Neural progenitor cell (in vitro differentiated cells): ENCODE measurements around the gene USP34. TPM values are rescaled to one million over a fixed set of nuclear protein-coding genes. Genes with fewer than 3 reads are reported as not detected.

Experiments
- DNase-seq: peaks from one replicate; pipeline ENCODE4 v3.0.0-alpha.2; 2016; ENCODE audit warnings: low spot score
- H2AFZ ChIP-seq: fragments of 200-600 bp; sonication (generic); replicated peaks from 2 replicates; pipeline ENCODE4 v1.6.1; 2016; ENCODE audit warnings: antibody characterized with exemption
- H3F3A ChIP-seq: fragments of 200-600 bp; sonication (generic); 2 replicates; pipeline ENCODE4 v1.6.1; 2016; ENCODE audit warnings: antibody characterized with exemption, low read depth
- H3K27ac ChIP-seq: fragments of 200-600 bp; sonication (generic); 2 replicates; pipeline ENCODE4 v1.5.1; 2016; ENCODE audit warnings: mild to moderate bottlenecking
- H3K27me3 ChIP-seq: fragments of 200-600 bp; sonication (generic); 2 replicates; pipeline ENCODE4 v1.6.1; 2016; ENCODE audit warnings: mild to moderate bottlenecking, moderate library complexity
- H3K36me3 ChIP-seq: fragments of 200-600 bp; sonication (generic); 2 replicates; pipeline ENCODE4 v1.5.1; 2016
- H3K4me1 ChIP-seq: fragments of 200-600 bp; sonication (generic); 2 replicates; pipeline ENCODE4 v1.6.1; 2016; ENCODE audit warnings: mixed run types
- H3K4me2 ChIP-seq: fragments of 200-600 bp; sonication (generic); 2 replicates; pipeline ENCODE4 v1.6.1; 2016
- H3K4me3 ChIP-seq: fragments of 200-600 bp; sonication (generic); 2 replicates; pipeline ENCODE4 v1.5.1; 2016
- H3K79me2 ChIP-seq: fragments of 200-600 bp; sonication (generic); 2 replicates; pipeline ENCODE4 v1.6.1; 2016; ENCODE audit warnings: low read depth
- H3K9ac ChIP-seq: fragments of 200-600 bp; sonication (generic); 2 replicates; pipeline ENCODE4 v1.6.1; 2016
- H3K9me3 ChIP-seq: fragments of 200-600 bp; sonication (generic); 2 replicates; pipeline ENCODE4 v1.5.1; 2016; ENCODE audit warnings: low read depth
- H4K20me1 ChIP-seq: fragments of 200-600 bp; sonication (generic); 2 replicates; pipeline ENCODE4 v1.6.1; 2016; ENCODE audit warnings: low read depth
- H3K27ac Mint-ChIP-seq: 3 replicates; pipeline ENCODE4 v1.8.0; 2021; ENCODE audit warnings: mixed read lengths
- H3K27me3 Mint-ChIP-seq: 2 replicates; pipeline ENCODE4 v1.8.0; 2022; ENCODE audit warnings: low read depth, mild to moderate bottlenecking, inconsistent platforms, moderate library complexity, mixed read lengths; ENCODE audit not compliant: insufficient read depth
- H3K36me3 Mint-ChIP-seq: 3 replicates; pipeline ENCODE4 v1.8.0; 2021; ENCODE audit warnings: mixed read lengths
- H3K4me1 Mint-ChIP-seq: 3 replicates; pipeline ENCODE4 v1.8.0; 2021; ENCODE audit warnings: mixed read lengths
- H3K4me3 Mint-ChIP-seq: 3 replicates; pipeline ENCODE4 v1.8.0; 2021; ENCODE audit warnings: mild to moderate bottlenecking, moderate library complexity, mixed read lengths
- H3K9me3 Mint-ChIP-seq: 3 replicates; pipeline ENCODE4 v1.8.0; 2020; ENCODE audit warnings: mixed read lengths
- EZH2 ChIP-seq: fragments of 200-600 bp; sonication (generic); IDR thresholded peaks from 2 replicates; pipeline ENCODE4 v1.6.1; 2017; ENCODE audit warnings: antibody characterized with exemption, mild to moderate bottlenecking, moderate library complexity
- EZH2phosphoT487 ChIP-seq: fragments of 200-600 bp; sonication (generic); IDR thresholded peaks from 2 replicates; pipeline ENCODE4 v1.6.1; 2017; ENCODE audit warnings: antibody characterized with exemption
- total RNA-seq: library from RNA; depleted of rRNA; stranded (reverse); fragments of >200 nt; gene quantifications from 2 replicates; pipeline ENCODE4 v1.2.3, GENCODE V29; 2015; ENCODE audit warnings: low replicate concordance
- TF ChIP-seq, protein P1 (sequence below): fragments of 200-600 bp; sonication (generic); IDR thresholded peaks from 2 replicates; pipeline ENCODE4 v1.5.1; 2017; ENCODE audit warnings: antibody characterized with exemption, mild to moderate bottlenecking

USP34 gene
- total RNA-seq, 1 donor from 2014 or later = 162 TPM

DNA sequence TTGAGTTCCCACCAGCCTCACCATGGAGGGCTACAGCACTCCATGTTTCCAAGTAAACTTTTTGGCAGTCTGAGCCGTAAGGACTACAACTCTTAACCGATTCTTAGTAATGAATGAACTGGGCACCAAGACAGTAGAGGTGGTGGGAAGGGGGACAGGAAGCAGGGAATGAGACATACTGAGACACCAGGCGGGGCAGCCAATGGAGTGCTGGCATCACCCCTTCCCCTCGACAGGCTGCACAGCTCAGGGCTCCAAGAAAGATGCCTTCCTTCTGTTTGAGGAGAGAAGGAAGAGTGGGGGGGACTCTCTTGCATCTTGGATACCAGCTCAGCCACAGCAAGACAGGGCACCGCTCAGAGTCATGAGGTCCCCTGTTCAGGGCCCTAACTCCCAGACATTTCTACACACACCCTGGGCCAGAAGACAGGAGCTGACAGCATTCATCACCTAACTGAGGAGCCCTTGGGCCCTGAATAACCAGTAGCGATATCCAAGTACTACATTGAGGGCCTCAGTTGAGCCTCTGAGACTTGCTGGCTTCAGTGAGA is 45.2 kb downstream of the USP34 start:
- Mint-ChIP-seq H3K4me1 (no peaks in the 10 kb centered on the region), H3K27ac (no peak overlapping the region), H3K4me3 (no peak overlapping the region), H3K9me3 (peaks cover 5% of the 10 kb centered on the region), H3K27me3 (peaks cover 4% of the 10 kb centered on the region), H3K36me3 (peaks cover 15% of the 10 kb centered on the region)
- TF ChIP-seq EZH2phosphoT487 = no peak
- TF ChIP-seq EZH2 = no peak
- TF ChIP-seq, protein P1, sequence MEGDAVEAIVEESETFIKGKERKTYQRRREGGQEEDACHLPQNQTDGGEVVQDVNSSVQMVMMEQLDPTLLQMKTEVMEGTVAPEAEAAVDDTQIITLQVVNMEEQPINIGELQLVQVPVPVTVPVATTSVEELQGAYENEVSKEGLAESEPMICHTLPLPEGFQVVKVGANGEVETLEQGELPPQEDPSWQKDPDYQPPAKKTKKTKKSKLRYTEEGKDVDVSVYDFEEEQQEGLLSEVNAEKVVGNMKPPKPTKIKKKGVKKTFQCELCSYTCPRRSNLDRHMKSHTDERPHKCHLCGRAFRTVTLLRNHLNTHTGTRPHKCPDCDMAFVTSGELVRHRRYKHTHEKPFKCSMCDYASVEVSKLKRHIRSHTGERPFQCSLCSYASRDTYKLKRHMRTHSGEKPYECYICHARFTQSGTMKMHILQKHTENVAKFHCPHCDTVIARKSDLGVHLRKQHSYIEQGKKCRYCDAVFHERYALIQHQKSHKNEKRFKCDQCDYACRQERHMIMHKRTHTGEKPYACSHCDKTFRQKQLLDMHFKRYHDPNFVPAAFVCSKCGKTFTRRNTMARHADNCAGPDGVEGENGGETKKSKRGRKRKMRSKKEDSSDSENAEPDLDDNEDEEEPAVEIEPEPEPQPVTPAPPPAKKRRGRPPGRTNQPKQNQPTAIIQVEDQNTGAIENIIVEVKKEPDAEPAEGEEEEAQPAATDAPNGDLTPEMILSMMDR = no peak
- Histone ChIP-seq H2AFZ (no peak overlapping the region), H3K27ac (no peak overlapping the region), H3K27me3 (no peaks in the 10 kb centered on the region), H3K4me3 (no peak overlapping the region), H3K4me2 (no peak overlapping the region), H3K9ac (no peak overlapping the region), H3K36me3 (no peaks in the 10 kb centered on the region), H4K20me1 (peaks cover 58% of the 10 kb centered on the region), H3K9me3 (no peaks in the 10 kb centered on the region), H3F3A (peaks cover 11% of the 10 kb centered on the region), H3K4me1 (no peaks in the 10 kb centered on the region), H3K79me2 (peaks cover 98% of the 10 kb centered on the region)
- no peak for DNase-seq

DNA sequence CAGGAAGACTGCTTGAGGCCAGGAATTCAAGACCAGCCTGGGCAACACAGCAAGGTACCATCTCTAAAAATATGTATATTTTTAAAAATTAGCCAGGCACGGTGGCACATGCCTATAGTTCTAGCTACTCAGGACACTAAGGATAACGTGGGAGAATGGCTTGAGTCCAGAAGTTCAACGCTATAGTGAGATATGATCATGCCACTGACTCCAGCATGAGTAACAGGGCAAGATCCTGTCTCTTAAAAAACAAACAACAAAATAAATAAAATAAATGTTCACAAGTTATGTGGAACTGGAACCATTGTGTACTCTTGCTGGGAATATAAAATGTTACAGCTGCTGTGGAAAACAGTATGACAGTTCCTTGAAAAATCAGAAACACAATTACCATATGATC is 47.2 kb downstream of the USP34 start:
- H3K27ac Mint-ChIP-seq = no peak overlapping the region
- no peak for DNase-seq
- H3K4me1 Mint-ChIP-seq = no peaks in the 10 kb centered on the region
- Histone ChIP-seq H3K79me2 (peaks cover 97% of the 10 kb centered on the region), H3K4me2 (no peak overlapping the region), H3K27ac (no peak overlapping the region), H3K9me3 (no peaks in the 10 kb centered on the region), H3K4me3 (no peak overlapping the region), H3F3A (peaks cover 9% of the 10 kb centered on the region), H3K4me1 (no peaks in the 10 kb centered on the region), H3K9ac (no peak overlapping the region), H4K20me1 (peaks cover 58% of the 10 kb centered on the region), H2AFZ (no peak overlapping the region), H3K36me3 (no peaks in the 10 kb centered on the region), H3K27me3 (no peaks in the 10 kb centered on the region)
- H3K4me3 Mint-ChIP-seq = no peak overlapping the region
- peaks cover 13% of the 10 kb centered on the region for H3K36me3 Mint-ChIP-seq
- peaks cover 5% of the 10 kb centered on the region for H3K9me3 Mint-ChIP-seq
- peaks cover 4% of the 10 kb centered on the region for H3K27me3 Mint-ChIP-seq
- no peak for TF ChIP-seq EZH2

DNA sequence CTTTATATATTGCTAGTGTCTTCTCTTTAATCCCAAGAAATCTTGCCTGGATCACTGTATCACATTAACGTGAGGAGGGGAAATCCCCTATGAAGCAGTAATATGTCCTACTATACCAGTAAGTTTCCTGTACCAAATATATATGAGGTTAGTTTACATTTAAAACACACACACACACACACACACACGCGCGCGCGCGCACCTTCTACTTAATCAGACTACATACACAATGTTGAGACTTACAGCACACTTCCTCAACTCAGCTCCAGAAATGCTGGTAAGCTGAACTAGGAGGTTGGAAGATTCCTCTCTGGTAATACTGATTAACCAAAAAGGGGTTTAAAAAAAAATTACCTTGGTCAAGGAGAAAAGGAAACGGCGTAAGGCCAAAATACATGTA is 49.3 kb downstream of the USP34 start:
- DNase-seq = no peak
- Histone ChIP-seq H3K27me3 (no peaks in the 10 kb centered on the region), H3K9me3 (no peaks in the 10 kb centered on the region), H4K20me1 (peaks cover 59% of the 10 kb centered on the region), H3K9ac (no peak overlapping the region), H3K27ac (no peak overlapping the region), H3K4me2 (no peak overlapping the region), H3F3A (peaks cover 2% of the 10 kb centered on the region), H2AFZ (no peak overlapping the region), H3K4me3 (no peak overlapping the region), H3K79me2 (peaks cover 85% of the 10 kb centered on the region), H3K36me3 (no peaks in the 10 kb centered on the region), H3K4me1 (no peaks in the 10 kb centered on the region)
- Mint-ChIP-seq H3K27ac (no peak overlapping the region), H3K4me1 (no peaks in the 10 kb centered on the region), H3K36me3 (peaks cover 3% of the 10 kb centered on the region), H3K4me3 (no peak overlapping the region), H3K9me3 (peaks cover 2% of the 10 kb centered on the region), H3K27me3 (peaks cover 4% of the 10 kb centered on the region)
- TF ChIP-seq EZH2phosphoT487 (no peak), EZH2 (no peak)
- TF ChIP-seq, protein P1 = no peak

DNA sequence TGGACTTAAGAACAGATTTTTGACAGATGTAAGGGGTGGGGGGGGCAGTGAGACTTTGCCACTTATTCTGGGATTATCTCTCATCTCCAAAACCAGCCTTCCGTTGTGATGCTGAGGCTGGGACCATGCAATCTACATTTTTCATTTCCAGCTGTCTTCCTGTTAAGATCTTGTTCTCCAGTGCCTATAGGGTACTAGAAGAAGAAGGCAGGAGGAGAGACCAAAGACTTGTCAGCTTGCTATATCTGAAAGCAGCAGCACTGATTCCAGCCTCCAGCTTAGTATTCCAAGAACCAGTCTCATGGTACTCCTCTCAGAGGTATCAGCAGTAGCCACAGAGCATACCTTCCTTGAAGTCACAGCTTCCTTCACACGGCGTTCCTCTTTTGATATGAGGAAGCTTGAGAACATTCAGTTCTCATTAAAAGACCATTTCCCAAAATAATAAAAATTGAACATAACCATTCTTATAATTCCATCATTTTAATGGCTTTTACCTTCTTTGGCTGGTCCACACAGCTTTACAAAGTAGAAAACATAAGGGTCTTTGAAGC is 49.8 kb downstream of the USP34 start:
- H3K27ac ChIP-seq = no peak overlapping the region
- Mint-ChIP-seq H3K4me3 (no peak overlapping the region), H3K4me1 (no peaks in the 10 kb centered on the region), H3K27ac (no peak overlapping the region), H3K27me3 (peaks cover 4% of the 10 kb centered on the region), H3K36me3 (peaks cover 5% of the 10 kb centered on the region), H3K9me3 (peaks cover 2% of the 10 kb centered on the region)
- no peaks in the 10 kb centered on the region for H3K9me3 ChIP-seq
- TF ChIP-seq, protein P1 = no peak
- TF ChIP-seq EZH2 (no peak), EZH2phosphoT487 (no peak)
- no peak overlapping the region for H2AFZ ChIP-seq
- H3K4me2 ChIP-seq = no peak overlapping the region
- no peaks in the 10 kb centered on the region for H3K36me3 ChIP-seq
- no peaks in the 10 kb centered on the region for H3K4me1 ChIP-seq
- DNase-seq = no peak
- no peaks in the 10 kb centered on the region for H3F3A ChIP-seq
- peaks cover 83% of the 10 kb centered on the region for H3K79me2 ChIP-seq
- H3K9ac ChIP-seq = no peak overlapping the region
- H3K27me3 ChIP-seq = no peaks in the 10 kb centered on the region
- H4K20me1 ChIP-seq = peaks cover 53% of the 10 kb centered on the region
- no peak overlapping the region for H3K4me3 ChIP-seq
